ENCODE measurements around the gene PLIN4. TPM values are rescaled to one million over a fixed set of nuclear protein-coding genes. Genes with fewer than 3 reads are reported as not detected.
A peak's percentile ranks its signal among the peaks of the same experiment; 100 is the strongest.

Gene PLIN4
- total and polyA plus RNA-seq, 8 donors: 3.5 to 64.7 (median 11.3) TPM

DNA sequence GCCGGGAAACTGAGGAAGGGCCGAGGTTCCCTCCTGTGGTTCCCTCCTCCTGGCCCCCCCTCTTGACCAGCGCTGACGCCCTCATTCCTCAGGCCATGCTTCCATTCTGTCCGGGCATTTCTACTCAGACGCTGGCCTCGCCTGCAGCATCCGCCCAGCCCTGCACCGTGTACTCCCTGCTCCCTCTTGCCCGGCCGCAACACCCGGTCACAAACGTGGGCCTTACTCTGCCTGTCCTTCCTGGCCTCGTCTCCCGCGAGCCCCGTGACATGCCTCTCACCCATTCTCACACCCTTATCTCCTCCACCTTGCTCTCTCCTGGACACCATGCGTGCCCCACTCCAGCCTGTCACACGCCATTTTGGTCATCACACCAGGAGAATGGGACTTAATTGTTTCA, 34.9 kb downstream of the PLIN4 start:
- H3K36me3 ChIP-seq: peaks cover 2 to 92% (median 69%) of the 10 kb centered on the region in 4 donors

DNA sequence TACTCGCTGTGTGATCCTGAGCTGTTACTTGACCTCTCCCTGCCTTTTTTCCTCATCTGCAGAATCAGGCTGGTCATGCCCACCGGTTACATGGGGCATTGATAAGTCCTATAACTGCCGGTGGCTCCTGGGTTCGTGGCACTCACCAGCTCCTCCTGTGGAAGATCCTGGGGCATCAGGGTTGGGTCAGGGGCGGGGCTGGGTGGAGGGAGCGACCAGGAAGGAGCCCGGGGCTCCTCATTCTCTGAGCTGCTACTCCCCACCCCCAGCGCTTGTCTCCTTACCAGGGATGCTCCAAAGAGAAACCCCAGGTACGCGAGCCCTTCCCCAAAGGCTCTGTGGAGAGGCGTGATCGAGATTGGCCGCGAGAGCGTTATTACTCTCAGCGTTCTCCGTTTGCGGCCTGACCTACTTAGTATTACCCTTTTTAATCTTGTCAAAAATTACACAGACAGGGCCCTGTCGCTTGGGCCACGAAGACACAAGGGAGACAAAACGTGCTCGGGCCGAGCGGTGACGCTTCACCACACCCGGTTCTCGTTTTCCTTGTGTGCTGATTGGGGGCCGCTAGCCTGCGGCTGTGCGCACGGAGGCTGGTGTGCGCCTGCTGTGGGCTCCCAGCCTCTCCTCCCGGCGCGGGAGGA, 35.4 kb downstream of the PLIN4 start:
- intact Hi-C loops (cut with DNase I; ENCODE audit: low total_unique reads): no loop called here
- 87 to 94% (median 89%) methylated on average over 35 of the region's 35 CpGs for WGBS, 5 donors
- DNase-seq: no peak

More for the DNA sequence above, 34.9 kb downstream of the PLIN4 start:
- H3K27ac ChIP-seq: no peak overlapping the region
- H3K9me3 ChIP-seq: no peaks in the 10 kb centered on the region
- no peak overlapping the region for H3K4me3 ChIP-seq
- H3K27me3 ChIP-seq: no peaks in the 10 kb centered on the region
- no peak for TF ChIP-seq POLR2AphosphoS5 (IDR thresholded peaks at IDR 0.05)
- TF ChIP-seq, protein P1, sequence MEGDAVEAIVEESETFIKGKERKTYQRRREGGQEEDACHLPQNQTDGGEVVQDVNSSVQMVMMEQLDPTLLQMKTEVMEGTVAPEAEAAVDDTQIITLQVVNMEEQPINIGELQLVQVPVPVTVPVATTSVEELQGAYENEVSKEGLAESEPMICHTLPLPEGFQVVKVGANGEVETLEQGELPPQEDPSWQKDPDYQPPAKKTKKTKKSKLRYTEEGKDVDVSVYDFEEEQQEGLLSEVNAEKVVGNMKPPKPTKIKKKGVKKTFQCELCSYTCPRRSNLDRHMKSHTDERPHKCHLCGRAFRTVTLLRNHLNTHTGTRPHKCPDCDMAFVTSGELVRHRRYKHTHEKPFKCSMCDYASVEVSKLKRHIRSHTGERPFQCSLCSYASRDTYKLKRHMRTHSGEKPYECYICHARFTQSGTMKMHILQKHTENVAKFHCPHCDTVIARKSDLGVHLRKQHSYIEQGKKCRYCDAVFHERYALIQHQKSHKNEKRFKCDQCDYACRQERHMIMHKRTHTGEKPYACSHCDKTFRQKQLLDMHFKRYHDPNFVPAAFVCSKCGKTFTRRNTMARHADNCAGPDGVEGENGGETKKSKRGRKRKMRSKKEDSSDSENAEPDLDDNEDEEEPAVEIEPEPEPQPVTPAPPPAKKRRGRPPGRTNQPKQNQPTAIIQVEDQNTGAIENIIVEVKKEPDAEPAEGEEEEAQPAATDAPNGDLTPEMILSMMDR (IDR thresholded peaks at IDR 0.05): no peak
- TF ChIP-seq POLR2A (IDR thresholded peaks at IDR 0.05): no peak
- TF ChIP-seq EP300 (IDR thresholded peaks at IDR 0.05): no peak
- DNase-seq: no peak
- intact Hi-C loops (cut with DNase I; ENCODE audit: low total_unique reads): no loop called here
- H3K4me1 ChIP-seq: no peaks in the 10 kb centered on the region
- 89 to 92% (median 91%) methylated on average over 19 of the region's 19 CpGs for WGBS, 5 donors

DNA sequence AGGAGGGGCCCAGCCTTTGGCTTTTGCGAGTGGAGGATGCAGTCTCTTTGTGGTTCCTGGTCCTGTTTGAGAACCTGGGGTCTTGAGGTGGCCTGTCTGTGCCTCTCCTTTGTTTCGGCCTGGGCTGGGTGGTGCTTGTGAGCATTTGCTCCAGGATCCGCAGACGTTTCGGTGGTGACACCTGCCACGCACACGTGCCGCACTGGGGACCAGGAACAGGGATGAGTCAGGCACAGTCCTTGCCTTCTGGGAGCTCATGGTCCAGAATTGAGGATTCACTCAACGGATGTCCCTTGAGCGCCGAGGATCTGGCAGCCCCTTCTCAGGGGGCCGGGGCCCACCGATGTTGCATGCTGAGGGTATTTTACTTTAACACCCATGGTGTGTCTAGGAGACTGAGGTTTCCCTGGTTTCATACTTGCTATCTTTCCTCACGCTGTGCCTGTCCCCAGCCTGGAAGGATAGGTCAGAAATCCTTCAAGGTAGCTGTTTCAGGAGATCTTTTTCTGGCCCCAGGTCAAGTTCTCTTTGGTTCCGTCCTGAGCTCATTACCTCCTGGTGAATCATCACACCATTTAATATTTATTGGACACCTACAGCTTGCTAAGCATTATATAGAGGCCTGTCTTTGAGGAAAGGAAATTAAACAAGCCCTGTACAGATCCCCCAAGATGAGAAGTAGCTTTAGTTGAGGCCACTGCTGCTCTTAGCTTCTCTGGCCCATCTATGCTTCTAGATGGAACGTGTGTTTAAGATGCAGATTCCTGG, 41.1 kb downstream of the PLIN4 start:
- TF ChIP-seq POLR2A (IDR thresholded peaks at IDR 0.05) (no peak), POLR2AphosphoS5 (IDR thresholded peaks at IDR 0.05) (no peak), EP300 (IDR thresholded peaks at IDR 0.05) (no peak)
- TF ChIP-seq, protein P1 (IDR thresholded peaks at IDR 0.05): no peak
- peaks cover 15 to 72% (median 58%) of the 10 kb centered on the region in 4 donors for H3K36me3 ChIP-seq
- no peak overlapping the region for H3K4me3 ChIP-seq
- intact Hi-C loops (cut with DNase I; ENCODE audit: low total_unique reads): no loop called here
- no peak overlapping the region for H3K27ac ChIP-seq
- no peaks in the 10 kb centered on the region for H3K27me3 ChIP-seq
- DNase-seq: no peak
- H3K9me3 ChIP-seq: no peaks in the 10 kb centered on the region
- H3K4me1 ChIP-seq: peaks cover 24 to 29% (median 26%) of the 10 kb centered on the region in 4 donors
- 81 to 89% (median 88%) methylated on average over 15 to 16 of the region's 16 CpGs for WGBS, 5 donors

More for the DNA sequence above, 35.4 kb downstream of the PLIN4 start:
- no peaks in the 10 kb centered on the region for H3K4me1 ChIP-seq
- TF ChIP-seq EP300 (IDR thresholded peaks at IDR 0.05) (no peak), POLR2A (IDR thresholded peaks at IDR 0.05) (no peak), POLR2AphosphoS5 (IDR thresholded peaks at IDR 0.05) (no peak)
- H3K36me3 ChIP-seq: peaks cover 0 to 92% (median 68%) of the 10 kb centered on the region in 4 donors
- H3K9me3 ChIP-seq: no peaks in the 10 kb centered on the region
- no peaks in the 10 kb centered on the region for H3K27me3 ChIP-seq
- no peak overlapping the region for H3K4me3 ChIP-seq
- no peak overlapping the region for H3K27ac ChIP-seq

DNA sequence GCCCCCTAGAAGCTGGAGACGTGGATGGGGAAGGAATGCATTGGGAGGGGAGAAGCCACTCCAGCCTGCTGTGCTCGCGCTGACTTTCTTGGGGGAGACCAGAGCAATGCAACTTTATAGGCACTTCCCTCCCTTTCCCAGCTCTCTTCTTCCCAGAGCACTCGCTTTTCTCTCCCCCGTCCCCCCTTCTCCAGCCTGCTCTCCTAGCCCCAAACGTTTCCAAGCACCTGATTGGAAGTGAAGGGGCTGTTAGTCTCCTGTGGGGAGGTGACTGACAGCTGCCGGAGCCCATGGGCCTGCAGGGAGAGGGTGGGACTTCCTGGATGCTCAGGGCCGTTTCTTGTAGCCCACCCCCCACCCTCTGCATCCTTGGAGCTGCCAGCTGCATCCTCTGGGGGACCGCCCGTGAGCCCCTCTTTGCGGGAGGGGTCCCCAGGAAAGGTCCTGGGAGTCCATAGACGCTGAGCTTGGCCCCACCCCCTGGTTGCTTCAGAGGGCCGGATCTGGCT, 43.7 kb downstream of the PLIN4 start:
- intact Hi-C loops (cut with DNase I; ENCODE audit: low total_unique reads): no loop called here
- H3K4me3 ChIP-seq: peak overlapping the region; percentile 9 to 98 (median 50)
- peak overlapping the region in 1 of 5 donors; percentile 14 for H3K27ac ChIP-seq
- TF ChIP-seq POLR2A (IDR thresholded peaks at IDR 0.05): no peak
- TF ChIP-seq POLR2AphosphoS5 (IDR thresholded peaks at IDR 0.05): no peak
- TF ChIP-seq, protein P1 (IDR thresholded peaks at IDR 0.05): no peak
- TF ChIP-seq EP300 (IDR thresholded peaks at IDR 0.05): no peak
- WGBS, 5 donors: 28 to 34% (median 29%) methylated on average over 8 to 13 of the region's 13 CpGs
- peaks cover 24 to 40% (median 31%) of the 10 kb centered on the region in 4 donors for H3K4me1 ChIP-seq
- peaks cover 15 to 48% (median 45%) of the 10 kb centered on the region in 4 donors for H3K36me3 ChIP-seq
- H3K27me3 ChIP-seq: no peaks in the 10 kb centered on the region
- DNase-seq: peak in 1 of 2 donors; percentile 84
- H3K9me3 ChIP-seq: no peaks in the 10 kb centered on the region

Data from stomach (tissue), 9 donors.